ENCODE measurements around the gene NFYC. TPM values are rescaled to one million over a fixed set of nuclear protein-coding genes. Genes with fewer than 3 reads are reported as not detected.

NFYC gene
- total and polyA plus RNA-seq, 2 experiments from 2014 or later = 36.2 to 42.7 TPM

GRCh38 chr1:40753142-40753882, 61.8 kb downstream of the NFYC start:
- Mint-ChIP-seq H3K27me3 (ENCODE audit: insufficient read depth, low read depth, poor library complexity) (no peaks in the 10 kb centered on the region), H3K4me1 (no peaks in the 10 kb centered on the region; the same call in 2 of the 3 replicates), H3K9me3 (no peaks in the 10 kb centered on the region), H3K36me3 (ENCODE audit: low read depth) (peaks cover 76% of the 10 kb centered on the region), H3K4me3 (no peak overlapping the region), H3K27ac (no peak overlapping the region)
- TF ChIP-seq EZH2 (IDR thresholded peaks at IDR 0.05; ENCODE audit: low read depth, unreplicated experiment) = no peak
- no peak for TF ChIP-seq CREB1 (CRISPR knock-in tag; IDR thresholded peaks at IDR 0.05; ENCODE audit: low read depth)
- TF ChIP-seq CTCF (conservative IDR thresholded peaks at IDR 0.05; ENCODE audit: low read depth in 2 of 2) = no peak
- TF ChIP-seq ZNF331 (CRISPR knock-in tag; IDR thresholded peaks at IDR 0.05; ENCODE audit: low read depth) = no peak
- no peak for TF ChIP-seq ZNF114 (CRISPR knock-in tag; IDR thresholded peaks at IDR 0.05)
- no peak for TF ChIP-seq REST (IDR thresholded peaks at IDR 0.05; ENCODE audit: unreplicated experiment)
- no peak for TF ChIP-seq ZNF462 (CRISPR knock-in tag; IDR thresholded peaks at IDR 0.05)
- TF ChIP-seq ETS1 (IDR thresholded peaks at IDR 0.05) = no peak
- no peak for TF ChIP-seq JUNB (IDR thresholded peaks at IDR 0.05; ENCODE audit: unreplicated experiment)
- TF ChIP-seq STAT1 (IDR thresholded peaks at IDR 0.05; ENCODE audit: unreplicated experiment) = no peak
- no peak for TF ChIP-seq POLR2AphosphoS5 (IDR thresholded peaks at IDR 0.05; ENCODE audit: low read depth)
- TF ChIP-seq EZH2phosphoT487 (IDR thresholded peaks at IDR 0.05; ENCODE audit: unreplicated experiment) = no peak
- TF ChIP-seq NANOG (IDR thresholded peaks at IDR 0.05; ENCODE audit: borderline replicate concordance) = no peak
- Histone ChIP-seq H3K27me3 (ENCODE audit: insufficient read depth) (no peaks in the 10 kb centered on the region), H3K79me2 (replicated peaks; ENCODE audit: insufficient read depth) (no peaks in the 10 kb centered on the region), H3K4me3 (no peak overlapping the region), H4K20me1 (replicated peaks; ENCODE audit: insufficient read depth) (peaks cover 11% of the 10 kb centered on the region), H3K4me1 (ENCODE audit: insufficient read depth) (no peaks in the 10 kb centered on the region), H2AFZ (no peak overlapping the region), H3F3A (replicated peaks; ENCODE audit: low read depth) (no peaks in the 10 kb centered on the region), H3K9me2 (ENCODE audit: insufficient read depth) (no peaks in the 10 kb centered on the region), H3K4me2 (no peak overlapping the region), H3K27ac (ENCODE audit: low read depth) (no peak overlapping the region), H3K36me3 (ENCODE audit: insufficient read depth) (peaks cover 53% of the 10 kb centered on the region)
- no peak for ATAC-seq
- DNase-seq (ENCODE audit: low spot score) = no peak

Measured in GM23338 (cell line).